Activated naive CD8-positive, alpha-beta T cell (primary cell): ENCODE data around the gene WDR62.

Experiments
- H3K27ac Mint-ChIP-seq: one replicate; pipeline ENCODE4 v1.8.0; 2021; ENCODE audit warnings: mixed read lengths
- H3K27me3 Mint-ChIP-seq: one replicate; pipeline ENCODE4 v1.8.0; 2021; ENCODE audit warnings: mixed read lengths
- H3K36me3 Mint-ChIP-seq: one replicate; pipeline ENCODE4 v1.8.0; 2021; ENCODE audit warnings: mixed read lengths
- H3K4me1 Mint-ChIP-seq: one replicate; pipeline ENCODE4 v1.8.0; 2021; ENCODE audit warnings: low read depth, mixed read lengths
- H3K4me3 Mint-ChIP-seq: one replicate; pipeline ENCODE4 v1.8.0; 2021; ENCODE audit warnings: mild to moderate bottlenecking, mixed read lengths
- H3K9me3 Mint-ChIP-seq: one replicate; pipeline ENCODE4 v1.8.0; 2021; ENCODE audit warnings: low read depth, mixed read lengths

The WDR62 gene

DNA sequence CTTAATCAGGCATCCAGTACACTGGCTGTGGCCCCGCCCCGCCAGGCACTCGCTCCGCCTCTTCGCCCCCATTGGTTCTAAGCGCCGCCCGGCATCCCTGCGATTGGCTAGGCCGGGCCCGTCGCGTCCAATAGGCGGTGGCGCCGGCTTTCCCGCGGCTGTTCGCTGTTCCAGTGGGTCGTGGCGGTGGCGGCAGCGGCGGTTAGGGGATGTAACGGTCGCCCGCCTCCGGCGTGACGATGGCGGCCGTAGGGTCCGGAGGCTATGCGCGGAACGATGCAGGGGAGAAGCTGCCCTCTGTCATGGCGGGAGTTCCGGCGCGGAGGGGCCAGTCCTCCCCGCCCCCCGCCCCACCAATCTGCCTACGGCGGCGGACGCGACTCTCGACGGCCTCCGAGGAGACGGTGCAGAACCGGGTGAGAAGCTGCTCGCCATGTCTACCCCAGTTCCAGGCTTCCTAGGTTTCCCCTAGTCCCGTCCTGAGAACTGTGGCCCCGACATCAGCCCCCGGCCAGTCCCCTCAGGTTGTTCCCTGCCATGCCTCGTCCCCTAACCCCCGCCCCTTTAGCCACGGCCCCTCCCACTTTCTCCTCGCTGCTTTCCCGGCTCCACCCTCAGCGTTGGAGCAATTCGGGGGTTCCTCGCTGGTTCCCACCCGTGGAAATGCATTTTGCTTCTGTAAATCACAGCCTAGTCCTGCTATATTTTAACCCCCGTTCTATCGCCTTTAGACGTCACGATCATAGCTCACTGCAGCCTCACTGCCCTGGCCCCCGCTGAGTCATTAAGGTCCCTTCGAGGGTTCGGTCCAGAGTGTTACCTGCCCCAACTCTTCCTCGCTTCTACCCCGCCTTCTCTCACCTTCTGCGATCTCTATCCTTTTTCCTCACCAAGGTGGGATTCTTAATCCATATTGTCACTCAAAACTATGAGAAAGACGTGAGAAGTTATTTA, at the start of gene WDR62:
TSS of gene WDR62 (plus strand) at position 165 of the 954 bp plus-strand sequence. CDS start at position 240, 75 bp downstream.
- H3K4me3 Mint-ChIP-seq: peak within 1 kb of the TSS; percentile 97

DNA sequence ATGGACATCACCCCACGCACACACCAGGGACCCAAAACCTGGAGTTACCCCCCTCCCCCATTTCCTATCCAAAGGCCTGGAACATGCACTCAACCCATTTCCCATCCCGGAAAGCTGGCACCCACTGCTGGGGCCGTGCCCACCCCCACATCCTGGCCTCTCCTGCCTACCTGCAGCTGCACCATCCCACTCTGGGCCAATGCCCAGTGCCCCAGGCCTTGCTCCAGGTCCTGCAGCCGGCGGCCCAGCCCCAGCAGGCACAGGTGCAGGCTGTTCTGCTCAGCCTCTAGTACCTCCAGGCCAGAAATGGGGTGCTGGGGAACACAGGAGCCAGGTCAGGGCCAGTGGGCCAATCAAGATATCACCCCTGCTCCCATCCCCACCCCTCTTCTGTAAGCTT, 47.7 kb upstream of the WDR62 start:
- H3K9me3 Mint-ChIP-seq: no peaks in the 10 kb centered on the region
- H3K27ac Mint-ChIP-seq: no peak overlapping the region
- no peak overlapping the region for H3K4me3 Mint-ChIP-seq
- peaks cover 10% of the 10 kb centered on the region for H3K4me1 Mint-ChIP-seq
- no peaks in the 10 kb centered on the region for H3K36me3 Mint-ChIP-seq
- H3K27me3 Mint-ChIP-seq: no peaks in the 10 kb centered on the region

More for the DNA sequence above, at the start of gene WDR62:
- H3K4me1 Mint-ChIP-seq: peaks cover 18% of the 10 kb centered on the region
- no peaks in the 10 kb centered on the region for H3K36me3 Mint-ChIP-seq
- peak within 1 kb of the TSS; percentile 96 for H3K27ac Mint-ChIP-seq
- H3K27me3 Mint-ChIP-seq: no peaks in the 10 kb centered on the region
- no peaks in the 10 kb centered on the region for H3K9me3 Mint-ChIP-seq

DNA sequence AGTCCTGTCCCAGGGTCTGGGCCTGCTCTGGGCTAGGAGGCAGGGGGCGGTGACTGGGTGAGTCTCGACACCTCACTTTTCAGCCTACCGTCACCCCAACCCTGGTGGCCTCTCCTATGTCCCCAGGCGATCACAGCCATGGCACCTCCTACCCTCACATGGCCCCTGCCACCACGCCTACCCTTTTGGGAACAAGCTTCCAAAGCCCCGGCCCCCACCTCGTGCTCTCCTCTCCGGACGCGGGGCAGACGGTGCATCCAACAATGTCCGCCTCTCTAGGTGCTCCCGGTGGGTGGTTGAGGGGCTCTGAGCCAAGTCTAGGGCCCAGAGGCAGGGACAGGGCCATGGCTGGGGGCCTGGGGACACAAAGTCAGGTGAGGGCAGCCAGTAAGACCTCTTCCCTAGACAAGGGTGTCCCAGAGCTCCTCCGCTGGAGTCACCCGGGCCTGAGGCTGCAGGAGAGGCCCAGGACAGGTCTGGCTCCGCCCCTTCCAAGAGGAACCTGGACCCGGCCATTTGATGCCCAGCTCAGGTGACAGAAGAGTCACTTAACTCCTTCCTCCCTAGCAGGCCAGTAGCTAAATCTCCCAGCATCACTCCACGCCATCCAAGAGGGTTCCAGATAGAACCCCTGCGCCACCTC, 46.2 kb upstream of the WDR62 start, which contains the start of gene SYNE4:
TSS of gene SYNE4 (minus strand) at position 478 of the 643 bp plus-strand sequence. CDS start at position 346, 132 bp downstream.
- no peaks in the 10 kb centered on the region for H3K9me3 Mint-ChIP-seq
- H3K27ac Mint-ChIP-seq: peak within 1 kb of the TSS; percentile 54
- H3K4me3 Mint-ChIP-seq: peak within 1 kb of the TSS; percentile 61
- H3K36me3 Mint-ChIP-seq: no peaks in the 10 kb centered on the region
- peaks cover 15% of the 10 kb centered on the region for H3K4me1 Mint-ChIP-seq
- no peaks in the 10 kb centered on the region for H3K27me3 Mint-ChIP-seq

DNA sequence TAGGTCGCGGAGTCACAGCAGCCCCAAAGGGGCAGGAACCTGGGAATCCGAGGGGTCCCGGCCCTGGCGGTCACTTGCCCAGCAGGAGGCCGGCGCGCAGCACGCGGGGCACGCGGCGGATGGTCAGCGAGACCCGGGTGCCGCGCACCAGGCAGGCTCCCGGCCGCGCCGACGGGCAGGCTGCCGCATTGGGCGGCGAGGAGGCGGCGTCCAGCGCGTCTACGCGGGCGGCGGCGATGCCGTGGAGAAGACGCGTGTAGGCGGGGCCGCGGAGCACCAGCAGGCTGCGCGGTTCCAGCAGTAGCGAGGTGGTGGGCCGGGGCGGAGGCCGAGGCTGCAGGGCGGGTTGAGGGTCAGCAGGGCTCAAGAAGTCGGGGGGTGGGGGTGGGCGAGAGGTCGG, 45.5 kb upstream of the WDR62 start:
- no peak overlapping the region for H3K27ac Mint-ChIP-seq
- H3K9me3 Mint-ChIP-seq: no peaks in the 10 kb centered on the region
- peaks cover 23% of the 10 kb centered on the region for H3K4me1 Mint-ChIP-seq
- H3K36me3 Mint-ChIP-seq: no peaks in the 10 kb centered on the region
- H3K27me3 Mint-ChIP-seq: no peaks in the 10 kb centered on the region
- peak overlapping the region; percentile 61 for H3K4me3 Mint-ChIP-seq

DNA sequence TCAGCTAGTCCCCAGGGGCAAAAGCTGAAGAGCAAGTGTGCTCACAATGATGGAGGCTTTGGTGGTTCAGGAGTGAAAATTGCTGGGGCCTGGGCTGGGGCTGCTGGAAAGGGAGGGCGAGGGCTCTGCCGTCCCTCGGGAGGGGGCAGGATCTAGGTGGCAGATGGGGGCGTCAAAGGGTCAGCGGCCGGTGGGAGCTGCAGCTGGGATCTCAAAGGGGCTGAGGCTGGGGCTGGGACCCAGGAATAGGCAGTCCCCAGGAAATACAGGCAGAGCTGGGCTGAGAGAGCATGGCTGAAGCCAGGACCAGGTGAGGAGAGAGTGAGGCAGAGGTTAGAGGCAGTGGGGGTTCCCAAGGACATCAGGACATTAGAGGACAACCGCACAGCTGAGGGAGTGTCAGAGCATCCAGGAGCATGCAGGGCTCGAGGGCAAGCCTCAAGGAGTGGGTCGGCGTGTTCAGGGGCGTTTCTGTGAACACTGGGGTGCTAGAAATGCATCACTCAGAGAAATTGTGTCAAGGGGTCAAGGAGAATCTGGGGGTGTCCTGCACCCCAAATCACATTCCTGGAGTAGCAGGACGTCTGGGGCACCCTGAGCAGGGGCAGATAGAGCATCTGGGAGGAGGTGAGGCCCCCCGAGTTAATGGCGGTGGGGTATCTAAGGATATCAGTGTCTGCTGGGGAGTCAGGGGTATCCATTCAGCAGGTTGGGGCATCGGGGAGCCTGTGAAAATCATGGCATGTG, 44.9 kb upstream of the WDR62 start:
- H3K4me1 Mint-ChIP-seq: peaks cover 28% of the 10 kb centered on the region
- H3K36me3 Mint-ChIP-seq: no peaks in the 10 kb centered on the region
- H3K27ac Mint-ChIP-seq: no peak overlapping the region
- no peaks in the 10 kb centered on the region for H3K27me3 Mint-ChIP-seq
- no peaks in the 10 kb centered on the region for H3K9me3 Mint-ChIP-seq
- H3K4me3 Mint-ChIP-seq: peak overlapping the region; percentile 59

DNA sequence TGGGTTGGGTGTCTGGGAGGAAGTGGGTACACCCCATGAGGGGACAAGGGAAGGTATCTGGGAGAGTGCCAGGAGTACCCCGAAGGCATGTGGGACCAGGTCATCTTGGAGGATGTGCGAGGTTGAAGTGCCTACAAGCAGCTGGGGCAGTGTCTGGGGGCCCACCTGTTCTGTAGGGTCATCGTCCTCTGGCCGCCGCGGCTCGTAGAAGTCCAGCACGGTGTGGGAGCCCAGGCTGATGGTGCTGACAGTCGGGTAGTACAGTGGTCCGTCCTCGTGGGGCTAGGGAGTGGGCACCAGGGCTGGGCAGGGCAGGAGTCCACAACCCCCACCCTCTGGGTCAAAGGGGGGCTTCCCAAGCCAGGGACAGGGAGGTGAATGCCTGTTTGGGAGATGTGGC, 44.3 kb upstream of the WDR62 start:
- H3K4me3 Mint-ChIP-seq: peak overlapping the region; percentile 32

DNA sequence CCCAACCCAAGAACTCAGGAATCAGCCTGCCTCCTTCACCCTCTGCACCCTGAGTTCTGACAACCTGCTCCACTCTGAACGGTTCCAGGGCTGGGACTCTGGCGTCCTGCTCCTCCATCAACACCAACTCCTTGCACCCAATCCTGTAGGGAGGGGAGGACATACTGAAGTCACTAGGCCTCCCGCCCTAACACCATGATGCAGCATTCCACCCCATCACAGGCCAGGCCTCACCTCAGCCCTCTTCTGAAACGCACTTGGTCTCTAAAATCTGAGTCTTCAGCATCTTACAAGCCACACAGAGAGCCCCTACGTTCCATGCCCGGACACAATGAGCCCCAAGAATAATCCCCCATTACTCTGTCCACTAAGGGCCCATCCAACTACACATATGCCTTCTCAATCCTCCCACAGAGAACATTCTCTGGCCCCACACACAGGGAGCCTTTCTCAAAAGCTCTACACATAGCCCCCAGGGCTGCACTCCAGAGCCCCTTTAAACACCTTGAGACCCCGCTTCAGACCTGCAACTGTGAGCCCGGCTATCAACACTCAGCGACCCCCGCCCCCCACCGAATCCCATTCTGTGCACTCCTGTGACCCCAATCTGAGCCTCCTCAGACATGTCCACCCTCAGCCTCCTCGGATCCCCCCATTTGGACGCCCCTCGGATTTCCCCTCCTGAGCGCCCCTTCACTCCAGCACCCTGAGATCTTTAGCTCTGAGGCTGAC, 41.3 kb upstream of the WDR62 start:
- H3K4me1 Mint-ChIP-seq: peaks cover 39% of the 10 kb centered on the region
- peaks cover 2% of the 10 kb centered on the region for H3K36me3 Mint-ChIP-seq
- no peaks in the 10 kb centered on the region for H3K27me3 Mint-ChIP-seq
- no peaks in the 10 kb centered on the region for H3K9me3 Mint-ChIP-seq
- H3K4me3 Mint-ChIP-seq: peak overlapping the region; percentile 99
- peak overlapping the region; percentile 96 for H3K27ac Mint-ChIP-seq

More for the DNA sequence above, 44.3 kb upstream of the WDR62 start:
- Mint-ChIP-seq H3K27ac (no peak overlapping the region), H3K4me1 (peaks cover 34% of the 10 kb centered on the region), H3K36me3 (no peaks in the 10 kb centered on the region), H3K27me3 (no peaks in the 10 kb centered on the region), H3K9me3 (no peaks in the 10 kb centered on the region)

DNA sequence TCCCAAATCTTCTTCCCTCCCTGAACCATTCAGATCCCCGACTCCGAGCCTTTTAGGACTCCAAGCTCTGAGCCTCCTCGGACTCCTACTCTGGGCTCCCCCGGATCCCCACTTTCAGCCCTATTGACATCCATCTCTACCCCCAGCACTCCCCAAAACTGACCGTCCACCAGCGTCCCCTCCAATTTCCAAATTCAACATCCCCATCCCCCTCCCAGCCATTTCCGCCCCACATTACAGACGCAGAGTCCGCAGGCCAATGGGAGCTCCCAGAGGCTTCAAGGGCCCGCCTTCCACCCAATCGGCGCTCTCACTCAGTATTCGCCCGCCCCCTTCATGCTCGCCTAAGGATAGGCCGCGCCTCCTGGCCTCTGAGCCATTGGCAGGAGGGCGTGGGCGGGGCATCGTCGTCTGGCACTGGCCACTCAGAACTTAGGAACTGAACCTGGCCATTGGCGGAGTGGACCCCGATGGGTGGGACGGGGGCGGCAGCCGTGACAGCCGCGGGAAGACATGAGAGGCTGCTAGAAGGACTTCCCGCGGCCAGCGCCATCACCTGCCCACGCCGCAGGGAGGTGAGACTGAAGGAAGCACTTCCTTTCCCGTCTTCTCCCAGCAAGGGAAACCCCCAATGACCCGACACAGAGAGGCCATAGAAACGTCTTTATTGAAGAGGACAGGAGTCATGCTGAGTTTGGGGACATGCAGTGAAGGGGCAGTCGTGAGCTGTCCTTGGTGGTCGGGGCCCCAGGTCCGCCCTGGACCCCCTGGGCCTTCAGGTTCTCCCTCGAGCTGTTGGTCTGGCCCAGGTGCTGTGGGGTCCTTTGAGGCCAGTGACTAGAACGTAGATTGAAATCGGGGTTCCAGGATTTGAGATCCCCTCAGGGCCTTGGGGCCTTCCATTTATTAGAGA, 40.4 kb upstream of the WDR62 start, which contains the start of gene ALKBH6:
TSS of gene ALKBH6 (minus strand) at position 202 of the 913 bp plus-strand sequence. CDS start 816 bp downstream, outside the sequence.
- Mint-ChIP-seq H3K4me3 (peak within 1 kb of the TSS; percentile 99), H3K4me1 (peaks cover 36% of the 10 kb centered on the region), H3K27ac (peak within 1 kb of the TSS; percentile 96), H3K9me3 (no peaks in the 10 kb centered on the region), H3K36me3 (peaks cover 2% of the 10 kb centered on the region), H3K27me3 (no peaks in the 10 kb centered on the region)

DNA sequence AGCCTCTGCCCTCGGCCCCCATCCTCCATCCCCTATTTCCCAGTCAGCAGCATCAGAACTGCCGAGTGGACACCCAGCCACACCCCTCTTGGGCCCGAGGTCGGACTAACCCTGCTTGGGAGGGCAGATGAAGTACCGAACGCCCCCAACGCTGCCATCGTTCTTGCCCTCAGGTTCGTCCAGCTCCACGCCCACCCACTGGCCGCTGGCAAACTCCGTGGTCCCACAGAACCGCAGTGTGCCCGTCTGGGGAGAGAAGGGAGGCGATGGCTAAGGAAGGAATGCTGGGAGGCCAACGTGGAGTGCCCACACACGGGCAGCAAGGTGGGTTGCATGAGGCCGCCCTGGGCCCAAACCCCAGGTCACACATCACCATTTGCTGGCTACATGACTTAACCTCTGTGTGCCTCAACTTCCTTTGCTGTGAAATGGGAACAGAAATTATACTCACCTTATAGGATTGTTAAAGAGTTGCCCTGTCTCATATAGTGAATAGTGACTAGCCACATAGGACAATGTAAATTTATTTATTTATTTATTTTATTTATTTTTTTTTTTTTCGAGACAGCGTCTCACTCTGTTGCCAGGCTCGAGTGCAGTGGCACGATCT, 35.5 kb upstream of the WDR62 start:
- Mint-ChIP-seq H3K9me3 (no peaks in the 10 kb centered on the region), H3K4me3 (no peak overlapping the region), H3K36me3 (peaks cover 6% of the 10 kb centered on the region), H3K27me3 (no peaks in the 10 kb centered on the region), H3K4me1 (peaks cover 17% of the 10 kb centered on the region), H3K27ac (no peak overlapping the region)

DNA sequence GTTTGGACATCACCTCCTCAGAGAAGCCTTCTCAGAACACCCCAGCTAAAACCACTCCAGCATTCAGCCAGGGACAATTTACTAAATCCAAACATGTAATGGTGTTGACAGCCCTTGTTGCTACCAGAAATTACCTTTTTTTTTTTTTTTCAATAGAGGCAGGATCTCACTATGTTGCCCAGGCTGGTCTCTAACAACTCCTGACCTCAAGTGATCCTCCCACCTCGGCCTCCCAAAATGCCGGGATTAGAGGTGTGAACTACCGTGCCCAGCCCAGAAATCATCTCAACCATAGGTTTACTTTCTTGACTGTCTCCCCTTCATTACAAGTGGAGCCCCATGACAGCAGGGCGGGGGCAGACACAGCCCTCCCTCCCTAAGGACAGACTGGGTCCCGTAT, 31.3 kb upstream of the WDR62 start:
- Mint-ChIP-seq H3K27ac (no peak overlapping the region), H3K27me3 (no peaks in the 10 kb centered on the region), H3K36me3 (peaks cover 5% of the 10 kb centered on the region), H3K4me1 (no peaks in the 10 kb centered on the region), H3K9me3 (no peaks in the 10 kb centered on the region), H3K4me3 (no peak overlapping the region)

DNA sequence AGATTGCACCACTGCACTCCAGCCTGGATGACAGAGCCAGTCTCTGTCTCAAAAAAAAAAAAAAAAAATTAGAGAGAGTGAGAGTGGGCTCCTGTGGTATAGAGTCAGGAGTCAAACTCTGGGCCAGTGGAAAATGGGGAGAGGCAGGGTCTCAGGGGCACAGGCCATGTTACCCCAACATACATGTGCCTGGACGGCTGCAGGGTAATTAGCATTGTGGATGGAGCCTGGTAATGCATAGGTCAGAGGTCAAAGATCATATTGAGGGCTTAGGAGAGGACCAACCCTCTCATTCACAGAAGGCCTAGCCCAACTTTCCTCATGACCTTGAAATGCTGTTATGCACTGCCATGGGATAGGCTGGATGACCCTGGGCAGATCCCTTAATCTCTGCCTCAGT, 29.2 kb upstream of the WDR62 start:
- no peak overlapping the region for H3K4me3 Mint-ChIP-seq
- H3K9me3 Mint-ChIP-seq: no peaks in the 10 kb centered on the region
- no peak overlapping the region for H3K27ac Mint-ChIP-seq
- peaks cover 8% of the 10 kb centered on the region for H3K36me3 Mint-ChIP-seq
- no peaks in the 10 kb centered on the region for H3K27me3 Mint-ChIP-seq
- H3K4me1 Mint-ChIP-seq: no peaks in the 10 kb centered on the region

DNA sequence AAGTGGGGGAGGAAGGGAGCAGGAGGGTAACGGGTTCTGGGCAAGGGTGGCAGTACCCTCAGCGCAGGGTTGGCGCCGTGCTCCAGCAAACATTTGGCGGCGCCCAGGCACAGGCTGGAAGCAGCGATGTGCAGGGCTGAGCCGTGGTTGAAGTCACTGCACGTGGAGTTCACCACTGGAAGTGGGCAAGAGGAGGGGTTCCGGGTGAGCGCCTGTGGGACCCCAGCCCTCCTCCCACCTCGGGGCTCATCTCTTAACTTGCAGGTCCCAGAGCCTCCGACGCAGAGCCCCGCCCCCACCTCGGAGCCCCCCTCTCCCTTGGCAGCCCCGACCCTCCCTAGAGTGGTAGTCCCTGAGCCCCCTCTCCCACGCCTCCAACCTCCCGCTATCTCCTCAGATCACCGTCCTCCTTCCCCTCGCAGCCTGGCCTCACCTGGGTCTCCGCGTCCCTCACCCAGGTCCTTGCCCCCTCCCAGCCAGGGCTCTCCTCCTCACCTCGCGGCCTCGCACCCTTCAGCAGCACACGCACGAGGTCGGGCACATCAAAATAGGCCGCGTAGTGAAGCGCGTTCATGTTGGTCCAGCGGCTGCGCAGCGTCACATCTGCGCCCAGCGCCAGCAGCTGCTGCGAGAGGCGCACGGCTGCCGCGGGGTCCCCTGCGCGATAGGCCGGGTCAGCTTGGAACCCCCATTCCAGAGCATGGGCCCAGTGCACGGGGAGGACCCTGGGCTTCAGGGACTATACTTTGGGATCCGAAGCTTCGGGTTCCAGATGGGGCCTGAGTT, 28.4 kb upstream of the WDR62 start:
- no peak overlapping the region for H3K4me3 Mint-ChIP-seq

More for the DNA sequence above, 28.4 kb upstream of the WDR62 start:
- H3K36me3 Mint-ChIP-seq: peaks cover 9% of the 10 kb centered on the region
- no peak overlapping the region for H3K27ac Mint-ChIP-seq
- no peaks in the 10 kb centered on the region for H3K27me3 Mint-ChIP-seq
- no peaks in the 10 kb centered on the region for H3K4me1 Mint-ChIP-seq
- no peaks in the 10 kb centered on the region for H3K9me3 Mint-ChIP-seq
